ENCODE data around the gene TNNT1.
"Not testable (repeated sequence)": the region's sequence is repeated elsewhere in the genome, so short reads cannot be mapped to it uniquely, and the experiment has no call there.

The TNNT1 gene

GRCh38 chr19:55109527-55110291 is 39.3 kb downstream of the TNNT1 start:
- no peak for DNase-seq (ENCODE audit: low read depth)

- DNase-seq (ENCODE audit: low read depth) = not testable (repeated sequence)
Observed at GRCh38 chr19:55107252-55107651, 41.8 kb downstream of the TNNT1 start.

GRCh38 chr19:55106591-55106990 is 42.4 kb downstream of the TNNT1 start:
- DNase-seq (ENCODE audit: low read depth) = no peak

- DNase-seq (ENCODE audit: low read depth) = no peak
Observed at GRCh38 chr19:55105237-55105636, 43.8 kb downstream of the TNNT1 start.

GRCh38 chr19:55103190-55103589 is 45.8 kb downstream of the TNNT1 start:
- DNase-seq (ENCODE audit: low read depth) = no peak

GRCh38 chr19:55101261-55101660 is 47.7 kb downstream of the TNNT1 start:
- no peak for DNase-seq (ENCODE audit: low read depth)

GRCh38 chr19:55099557-55100506 is 49.2 kb downstream of the TNNT1 start:
- no peak for DNase-seq (ENCODE audit: low read depth)

GRCh38 chr19:55098716-55099556 is 50.1 kb downstream of the TNNT1 start:
- DNase-seq (ENCODE audit: low read depth) = no peak

GRCh38 chr19:55097864-55098715 is 50.9 kb downstream of the TNNT1 start:
- DNase-seq (ENCODE audit: low read depth) = no peak

GRCh38 chr19:55096061-55096701 is 52.8 kb downstream of the TNNT1 start:
- DNase-seq (ENCODE audit: low read depth) = no peak

GRCh38 chr19:55095260-55096060 is 53.5 kb downstream of the TNNT1 start:
- no peak for DNase-seq (ENCODE audit: low read depth)

GRCh38 chr19:55094456-55095259 is 54.3 kb downstream of the TNNT1 start:
- no peak for DNase-seq (ENCODE audit: low read depth)

GRCh38 chr19:55092423-55093318 is 56.3 kb downstream of the TNNT1 start:
- no peak for DNase-seq (ENCODE audit: low read depth)

GRCh38 chr19:55091955-55092354 is 57.1 kb downstream of the TNNT1 start:
- DNase-seq (ENCODE audit: low read depth) = no peak

GRCh38 chr19:55091126-55091910 is 57.7 kb downstream of the TNNT1 start:
- no peak for DNase-seq (ENCODE audit: low read depth)

GRCh38 chr19:55090564-55090963 is 58.4 kb downstream of the TNNT1 start:
- no peak for DNase-seq (ENCODE audit: low read depth)

GRCh38 chr19:55089342-55089944 is 59.6 kb downstream of the TNNT1 start:
- DNase-seq (ENCODE audit: low read depth) = no peak

Measured in activated T-cell treated with anti-CD3 and anti-CD28 coated beads for 1 hour (primary cell).